ENCODE measurements around the gene NME5. TPM values are rescaled to one million over a fixed set of nuclear protein-coding genes. Genes with fewer than 3 reads are reported as not detected.

The NME5 gene
- total and polyA plus RNA-seq, 2 of the 8 experiments (the other 6 are each of a cell fraction or from before 2014, with no cell fraction given), result 0.48 to 0.89 TPM

GRCh38 chr5:138107213-138107612, 32.0 kb downstream of the NME5 start:
- FAIRE-seq (no peak), DNase-seq (ENCODE audit: low read depth in 1 of 2, low spot score in 2 of 2) (no peak)
- Histone ChIP-seq H3K27me3 (replicated peaks in 1 of 4; ENCODE audit: control insufficient read depth in 3 of 4, extremely low read depth in 1 of 4, insufficient read depth in 3 of 4, low read length in 3 of 4) (peaks cover 0 to 4% (median 0%) of the 10 kb centered on the region in 4 experiments; a peak in 2 of 7 replicates), H3K18ac (ENCODE audit: extremely low read depth, low read length) (no peak overlapping the region), H3K27ac (ENCODE audit: low read depth, low read length) (no peak overlapping the region), H3K4me2 (ENCODE audit: insufficient read depth in 1 of 2, low read depth in 2 of 2, low read length in 2 of 2) (no peak overlapping the region), H3K14ac (ENCODE audit: insufficient read length) (no peak overlapping the region), H3K56ac (replicated peaks; ENCODE audit: insufficient read length, low read depth, low read length) (no peak overlapping the region), H4K8ac (ENCODE audit: extremely low read depth, insufficient read depth, low read length) (no peak overlapping the region), H3K23ac (ENCODE audit: insufficient read length) (no peak overlapping the region), H2BK5ac (ENCODE audit: low read depth, low read length) (no peak overlapping the region), H4K5ac (ENCODE audit: insufficient read length, low read depth, low read length) (no peak overlapping the region), H2AFZ (ENCODE audit: low read length) (no peak overlapping the region), H3K9ac (replicated peaks in 1 of 4; ENCODE audit: extremely low read depth in 1 of 4, low read depth in 3 of 4, low read length in 3 of 4) (no peak overlapping the region), H3K23me2 (ENCODE audit: low read depth, low read length) (no peaks in the 10 kb centered on the region), H3K79me1 (ENCODE audit: low read depth, low read length) (no peaks in the 10 kb centered on the region), H2BK15ac (ENCODE audit: low read length) (no peak overlapping the region), H3K4me1 (replicated peaks in 1 of 4; ENCODE audit: control insufficient read depth in 3 of 4, insufficient read depth in 4 of 4, low read length in 3 of 4) (peaks cover 4 to 17% (median 6%) of the 10 kb centered on the region in 4 experiments; a peak in 6 of 7 replicates), H3K36me3 (ENCODE audit: control insufficient read depth in 2 of 4, insufficient read depth in 4 of 4, low read length in 3 of 4) (no peaks in the 10 kb centered on the region), H2BK120ac (replicated peaks; ENCODE audit: low read depth, low read length) (no peak overlapping the region), H4K20me1 (replicated peaks in 1 of 2; ENCODE audit: control insufficient read depth in 1 of 2, insufficient read depth in 2 of 2, low read length in 2 of 2) (no peaks in the 10 kb centered on the region), H4K91ac (replicated peaks; ENCODE audit: insufficient read length, low read length) (no peak overlapping the region), H2AK5ac (ENCODE audit: low read depth, low read length) (no peak overlapping the region), H3K4me3 (ENCODE audit: extremely low read depth in 1 of 4, insufficient read depth in 2 of 4, low read depth in 3 of 4, low read length in 4 of 4) (no peak overlapping the region), H3K9me3 (ENCODE audit: insufficient read depth in 2 of 2, low read depth in 1 of 2, low read length in 1 of 2) (no peaks in the 10 kb centered on the region), H2BK20ac (ENCODE audit: low read length) (no peak overlapping the region), H2BK12ac (ENCODE audit: low read depth, low read length) (no peak overlapping the region), H3K4ac (replicated peaks; ENCODE audit: insufficient read length, low read depth, low read length) (no peak overlapping the region), H3K79me2 (ENCODE audit: control insufficient read depth in 1 of 2, insufficient read depth in 2 of 2, low read length in 2 of 2) (no peaks in the 10 kb centered on the region)
- ChIA-PET POLR2A (ENCODE audit: partially characterized antibody) (no interaction called here), CTCF (ENCODE audit: partially characterized antibody) (interaction anchor here (0.6 to 2.0 kb wide), 5 partner anchors 20 to 38 kb away, joined by 3 to 6 read pairs (median 4); no protein-coding TSS in a partner anchor)
- WGBS, 2 experiments (ENCODE audit: extremely low coverage in 1 of 2, insufficient coverage in 1 of 2, insufficient read length in 1 of 2, insufficient replicate concordance in 2 of 2, low coverage in 1 of 2, low lambda C conversion rate in 2 of 2, missing lambda C conversion rate in 1 of 2), result 70% methylated on average over 1 of the region's 1 CpG; no CpG with 5 or more reads in 1 of the 2 experiments
- TF ChIP-seq HDAC2 (IDR thresholded peaks at IDR 0.05; ENCODE audit: borderline replicate concordance in 1 of 2, low read depth in 2 of 2, low read length in 2 of 2) (no peak), TCF12 (IDR thresholded peaks at IDR 0.05; ENCODE audit: low read depth, low read length) (no peak), SRF (IDR thresholded peaks at IDR 0.05; ENCODE audit: low read depth, low read length) (no peak), TAF1 (IDR thresholded peaks at IDR 0.05; ENCODE audit: low read depth, low read length) (no peak), CTCF (IDR thresholded peaks at IDR 0.05; ENCODE audit: control extremely low read depth in 1 of 3, insufficient read depth in 1 of 3, low read depth in 1 of 3, low read length in 3 of 3) (no peak), BACH1 (IDR thresholded peaks at IDR 0.05; ENCODE audit: low read length) (no peak), RNF2 (IDR thresholded peaks at IDR 0.05; ENCODE audit: borderline replicate concordance, low read depth, low read length, missing control alignments, poor library complexity, severe bottlenecking) (no peak), SUZ12 (IDR thresholded peaks at IDR 0.05; ENCODE audit: low read length) (no peak), JUND (IDR thresholded peaks at IDR 0.05; ENCODE audit: low read length) (no peak)
- TF ChIP-seq, protein P1, sequence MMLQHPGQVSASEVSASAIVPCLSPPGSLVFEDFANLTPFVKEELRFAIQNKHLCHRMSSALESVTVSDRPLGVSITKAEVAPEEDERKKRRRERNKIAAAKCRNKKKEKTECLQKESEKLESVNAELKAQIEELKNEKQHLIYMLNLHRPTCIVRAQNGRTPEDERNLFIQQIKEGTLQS (IDR thresholded peaks at IDR 0.05; ENCODE audit: insufficient read depth, low read depth, low read length), result no peak

Data from H1 (cell line).